ENCODE measurements around the gene POTEF. TPM values are rescaled to one million over a fixed set of nuclear protein-coding genes. Genes with fewer than 3 reads are reported as not detected.
A peak's percentile ranks its signal among the peaks of the same experiment; 100 is the strongest.
"Not testable (repeated sequence)": the region's sequence is repeated elsewhere in the genome, so short reads cannot be mapped to it uniquely, and the experiment has no call there.

POTEF gene
- total RNA-seq, 6 experiments from 2014 or later = not detected

DNA sequence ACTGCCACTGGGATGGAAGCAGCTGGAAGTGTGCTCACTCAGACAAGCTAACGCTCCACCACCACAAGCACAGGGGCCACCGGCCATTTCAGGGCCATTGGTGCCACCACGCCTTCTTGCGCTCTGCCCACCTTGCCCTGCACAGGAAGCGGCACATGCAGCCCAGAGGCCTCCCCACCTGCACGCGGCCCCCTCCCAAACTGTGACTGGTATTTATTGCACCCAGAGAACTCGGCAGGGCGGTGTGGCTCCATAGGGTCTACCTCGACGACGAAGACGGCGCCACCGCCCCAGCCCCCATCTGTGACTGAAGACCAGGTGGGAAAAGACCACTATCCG, 90.8 kb downstream of the POTEF start:
- H3K9me3 ChIP-seq; H3K36me3 ChIP-seq; H3K27me3 ChIP-seq; H3K4me1 ChIP-seq; H3K27ac ChIP-seq; intact Hi-C loops (cut with DNase I); H3K4me3 ChIP-seq; DNase-seq: not testable (repeated sequence)
- peak in 1 of 4 donors; percentile 10 for ATAC-seq
- no CpG with 5 or more reads among the region's 16 CpGs for WGBS (ENCODE audit: insufficient coverage, low coverage, low lambda C conversion rate, missing lambda C conversion rate)

DNA sequence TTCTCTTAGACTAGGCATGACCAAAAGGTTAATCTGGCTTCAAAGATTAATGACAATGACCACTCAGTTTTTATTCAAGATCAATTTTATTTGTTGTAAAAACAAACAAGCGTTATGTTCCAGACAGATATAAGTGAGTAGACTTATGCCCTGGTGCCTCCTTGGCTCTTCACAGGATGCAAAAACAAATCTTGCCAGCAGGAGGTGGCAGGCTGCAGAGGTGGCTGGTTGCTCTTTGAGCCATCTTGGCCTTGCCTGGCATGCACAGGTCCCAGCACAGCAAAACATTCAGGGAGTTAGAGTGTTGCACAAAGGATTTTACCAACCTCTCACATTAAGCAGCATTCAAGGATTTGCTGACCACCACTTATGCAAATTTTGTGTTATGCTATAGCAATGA, 103.1 kb downstream of the POTEF start:
- H3K4me3 ChIP-seq; H3K36me3 ChIP-seq; ATAC-seq; intact Hi-C loops (cut with DNase I); H3K4me1 ChIP-seq; H3K9me3 ChIP-seq; DNase-seq; H3K27me3 ChIP-seq; H3K27ac ChIP-seq: not testable (repeated sequence)
- WGBS (ENCODE audit: insufficient coverage, low coverage, low lambda C conversion rate, missing lambda C conversion rate) = 71% methylated on average over 1 of the region's 1 CpG

Small RNAs within 50 kb of the gene (small RNA-seq; reads per million reads assigned to genes)
- 0 reads per million in 2 experiments for gene AC018865.2
- 0 reads per million in 2 experiments for gene RNU6-1049P

Other genes starting within 250 kb of the POTEF start
- not detected for gene RAB6C, start 149.6 kb downstream of the POTEF start, total RNA-seq
- under 1 TPM in 3 of 6 experiments, not detected in 3; 0.19 to 0.74 (median 0.26) TPM for gene CCDC74B, start 15.9 kb upstream of the POTEF start, total RNA-seq
- gene SMPD4, start 52.4 kb upstream of the POTEF start, total RNA-seq = 10 to 100 TPM; 19.0 to 24.3 (median 21.6) TPM
- gene MZT2B, start 53.0 kb upstream of the POTEF start, total RNA-seq = 100 to 1,000 TPM in 2 of 6 experiments, 10 to 100 TPM in 4; 69.5 to 125 (median 89.1) TPM
- gene TUBA3E, start 69.2 kb upstream of the POTEF start, total RNA-seq = not detected
- 100 to 1,000 TPM in 2 of 6 experiments, 10 to 100 TPM in 4; 43.1 to 136 (median 56.7) TPM for gene IMP4, start 213.7 kb upstream of the POTEF start, total RNA-seq
- 10 to 100 TPM; 25.6 to 43.5 (median 30.3) TPM for gene PTPN18, start 226.8 kb upstream of the POTEF start, total RNA-seq